Measurements from ENCODE around the gene SLC22A23. TPM values are rescaled to one million over a fixed set of nuclear protein-coding genes. Genes with fewer than 3 reads are reported as not detected.

The SLC22A23 gene
- total and polyA plus RNA-seq, 2 donors (not counting 1 experiment from before 2014, with no cell fraction given): 0.18 to 1.4 TPM

DNA sequence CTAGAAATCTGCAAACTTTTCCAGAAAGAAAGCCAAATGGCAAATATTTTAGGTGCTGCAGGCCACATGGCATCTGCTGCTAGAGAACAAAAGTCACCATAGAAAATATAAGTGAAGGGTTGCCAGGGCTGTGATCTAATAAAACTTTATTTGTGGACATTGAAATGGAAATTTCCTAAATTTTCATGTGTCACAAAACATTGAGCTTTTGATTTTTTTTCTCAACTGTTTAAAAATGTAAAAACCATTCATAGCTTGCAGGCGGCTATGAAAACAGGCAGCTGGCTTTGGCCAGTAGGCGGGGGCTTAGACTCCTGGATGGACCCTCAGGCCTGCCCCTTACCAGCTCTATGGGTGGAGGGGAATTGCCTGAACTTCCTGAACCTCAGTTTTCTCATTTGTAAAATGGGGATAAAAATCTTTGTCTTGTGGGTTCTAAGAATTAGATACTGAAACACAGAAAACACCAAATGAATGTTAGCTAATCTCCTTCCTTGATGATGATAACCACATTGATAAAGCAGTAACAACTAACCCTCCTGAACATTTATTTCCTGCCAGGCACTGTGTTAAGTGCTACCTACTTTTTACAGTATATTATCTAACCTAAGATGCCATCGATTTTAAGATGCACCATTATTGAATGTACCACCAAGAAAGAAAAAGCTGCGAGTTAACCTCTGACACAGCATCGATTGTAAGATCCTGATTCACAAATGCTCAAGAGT, 85.5 kb downstream of the SLC22A23 start:
- no peaks in the 10 kb centered on the region for H3K9me3 ChIP-seq (ENCODE audit: control extremely low read depth in 1 of 3, control insufficient read depth in 2 of 3, insufficient read depth in 1 of 3, low read length in 2 of 3)
- H3K79me2 ChIP-seq (ENCODE audit: control insufficient read depth, insufficient read depth, low read length): no peaks in the 10 kb centered on the region
- DNase-seq (no peak), ATAC-seq (ENCODE audit: low read depth) (no peak)
- POLR2A ChIA-PET: no interaction called here
- H3K27me3 ChIP-seq (replicated peaks in 1 of 4; ENCODE audit: control extremely low read depth in 1 of 4, control insufficient read depth in 3 of 4, insufficient read depth in 4 of 4, low read length in 3 of 4): peaks cover 0 to 6% (median 2%) of the 10 kb centered on the region in 4 experiments
- H3K27ac Mint-ChIP-seq: no peak overlapping the region
- no peak overlapping the region for H3K9ac ChIP-seq (ENCODE audit: low read length)
- H3K9me3 Mint-ChIP-seq (ENCODE audit: insufficient read depth): no peaks in the 10 kb centered on the region
- intact Hi-C loops (cut with micrococcal nuclease): no loop called here
- H3K4me1 Mint-ChIP-seq: peaks cover 11% of the 10 kb centered on the region
- H3K4me3 ChIP-seq (ENCODE audit: control extremely low read depth in 1 of 5, extremely low read depth in 1 of 5, insufficient read depth in 1 of 5, low read depth in 2 of 5, low read length in 4 of 5): no peak overlapping the region
- CTCF ChIA-PET: interaction anchor here (0.9 to 2.8 kb wide), 2 partner anchors 15 to 18 kb away, joined by 3 to 6 read pairs; no protein-coding TSS in a partner anchor
- H3K36me3 ChIP-seq (replicated peaks in 1 of 2; ENCODE audit: control extremely low read depth in 1 of 2, control insufficient read depth in 1 of 2, extremely low read depth in 1 of 2, insufficient read depth in 2 of 2, low read length in 1 of 2): no peaks in the 10 kb centered on the region
- peaks cover 15% of the 10 kb centered on the region for H3K27me3 Mint-ChIP-seq
- no peak for TF ChIP-seq EZH2 (IDR thresholded peaks at IDR 0.05; ENCODE audit: borderline replicate concordance, insufficient read depth, low read depth, low read length, poor library complexity, severe bottlenecking)
- TF ChIP-seq, protein P1, sequence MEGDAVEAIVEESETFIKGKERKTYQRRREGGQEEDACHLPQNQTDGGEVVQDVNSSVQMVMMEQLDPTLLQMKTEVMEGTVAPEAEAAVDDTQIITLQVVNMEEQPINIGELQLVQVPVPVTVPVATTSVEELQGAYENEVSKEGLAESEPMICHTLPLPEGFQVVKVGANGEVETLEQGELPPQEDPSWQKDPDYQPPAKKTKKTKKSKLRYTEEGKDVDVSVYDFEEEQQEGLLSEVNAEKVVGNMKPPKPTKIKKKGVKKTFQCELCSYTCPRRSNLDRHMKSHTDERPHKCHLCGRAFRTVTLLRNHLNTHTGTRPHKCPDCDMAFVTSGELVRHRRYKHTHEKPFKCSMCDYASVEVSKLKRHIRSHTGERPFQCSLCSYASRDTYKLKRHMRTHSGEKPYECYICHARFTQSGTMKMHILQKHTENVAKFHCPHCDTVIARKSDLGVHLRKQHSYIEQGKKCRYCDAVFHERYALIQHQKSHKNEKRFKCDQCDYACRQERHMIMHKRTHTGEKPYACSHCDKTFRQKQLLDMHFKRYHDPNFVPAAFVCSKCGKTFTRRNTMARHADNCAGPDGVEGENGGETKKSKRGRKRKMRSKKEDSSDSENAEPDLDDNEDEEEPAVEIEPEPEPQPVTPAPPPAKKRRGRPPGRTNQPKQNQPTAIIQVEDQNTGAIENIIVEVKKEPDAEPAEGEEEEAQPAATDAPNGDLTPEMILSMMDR (IDR thresholded peaks at IDR 0.05): no peak
- no peak overlapping the region for H2AFZ ChIP-seq (ENCODE audit: insufficient read depth, low read depth, low read length, poor library complexity, severe bottlenecking)
- peaks cover 0 to 3% of the 10 kb centered on the region in 2 donors for H3K4me1 ChIP-seq (ENCODE audit: control insufficient read depth in 2 of 2, insufficient read depth in 2 of 2, low read length in 2 of 2)
- no peak overlapping the region for H3K4me2 ChIP-seq (replicated peaks; ENCODE audit: low read depth, low read length, poor library complexity, severe bottlenecking)
- 100% methylated on average over 2 of the region's 5 CpGs for WGBS (ENCODE audit: insufficient coverage)
- no peak overlapping the region for H3K4me3 Mint-ChIP-seq
- H3K27ac ChIP-seq (ENCODE audit: low read length in 2 of 2): no peak overlapping the region
- H4K20me1 ChIP-seq (ENCODE audit: control insufficient read depth, insufficient read depth, low read length, poor library complexity, severe bottlenecking): no peaks in the 10 kb centered on the region
